Gastrocnemius medialis (tissue), 4 donors: ENCODE data around the gene PAK1. TPM values are rescaled to one million over a fixed set of nuclear protein-coding genes. Genes with fewer than 3 reads are reported as not detected.

Source experiments
- ATAC-seq, 2 donors: fragments of 150-250 bp; one replicate each; pipeline ENCODE4 v1.9.1; 2016
- DNase-seq, 2 donors: peaks; one replicate each; pipeline ENCODE4 v3.0.0-alpha.2; 2019
- H3K27ac ChIP-seq, 4 donors: fragments of 200-600 bp; sonication (generic); 1 replicate in 1 of 4; 2 replicates in 3 of 4; pipeline ENCODE4 v1.5.1; 2016 to 2018; ENCODE audit warnings: mild to moderate bottlenecking in 2 of 4, moderate library complexity in 1 of 4
- H3K27me3 ChIP-seq, 3 donors: fragments of 200-600 bp; sonication (generic) in 2 of 3; 1 replicate in 1 of 3; 2 replicates in 2 of 3; pipeline versions ENCODE4 v1.5.1 to v1.6.0; 2016 to 2019; ENCODE audit warnings: mild to moderate bottlenecking in 1 of 3, moderate library complexity in 1 of 3
- H3K36me3 ChIP-seq, 2 donors: fragments of 200-600 bp; sonication (generic) in 1 of 2; one replicate each; pipeline ENCODE4 v1.5.1; 2017 to 2018
- H3K4me1 ChIP-seq, 2 donors: fragments of 200-600 bp; sonication (generic) in 1 of 2; one replicate each; pipeline ENCODE4 v1.5.1; 2016 to 2017; ENCODE audit warnings: mild to moderate bottlenecking in 2 of 2
- H3K4me3 ChIP-seq, 4 donors: fragments of 200-600 bp; sonication (generic) in 3 of 4; 1 replicate in 1 of 4; 2 replicates in 3 of 4; pipeline ENCODE4 v1.5.1; 2016 to 2019; ENCODE audit warnings: mild to moderate bottlenecking in 2 of 4
- H3K9me3 ChIP-seq, 3 donors: fragments of 200-600 bp; sonication (generic) in 2 of 3; 1 replicate in 1 of 3; 2 replicates in 2 of 3; pipeline ENCODE4 v1.5.1; 2016 to 2019
- CTCF ChIP-seq, 5 experiments: fragments of 450-650 bp in 3 of 5; fragments of 200-600 bp in 2 of 5; sonication (generic) in 2 of 5; IDR thresholded peaks in 4 of 5; conservative IDR thresholded peaks in 1 of 5; 1 replicate in 4 of 5; 2 replicates in 1 of 5; pipeline ENCODE4 v1.5.1; 2016 to 2019; ENCODE audit warnings: antibody characterized with exemption in 5 of 5, mild to moderate bottlenecking in 3 of 5, moderate library complexity in 3 of 5
- POLR2A ChIP-seq, 2 donors: fragments of 450-650 bp; IDR thresholded peaks; one replicate each; pipeline ENCODE4 v1.6.1; 2017; ENCODE audit warnings: antibody characterized with exemption in 2 of 2, mild to moderate bottlenecking in 2 of 2, moderate library complexity in 2 of 2
- in situ Hi-C, 4 donors: fragments of 200-750 bp; cut with MboI; loops; one replicate each; pipeline versions ENCODE4 v1.15.0 to v1.8.0; 2017; ENCODE audit warnings: low sequenced_read_pairs in 4 of 4
- intact Hi-C: fragments of 100-400 bp; cut with DNase I; formaldehyde crosslinking; loops from one replicate; pipeline ENCODE4 v1.15.1; 2023; ENCODE audit warnings: low total_unique reads
- total RNA-seq, 4 donors: library from RNA; depleted of rRNA; stranded (reverse); fragments of >200 nt; gene quantifications; one replicate each; pipeline versions ENCODE4 v1.1.0 to v1.2.3, GENCODE V29; 2016

PAK1 gene
- total RNA-seq, 4 donors from 2014 or later, result 22.3 to 34.4 (median 27.9) TPM

- in situ Hi-C loops (no loop called here), intact Hi-C loops (no loop called here)
- no peaks in the 10 kb centered on the region for H3K9me3 ChIP-seq
- DNase-seq, result no peak
- peaks cover 18 to 31% of the 10 kb centered on the region in 2 donors for H3K4me1 ChIP-seq
- peaks cover 0 to 4% of the 10 kb centered on the region in 2 donors for H3K36me3 ChIP-seq
- H3K27me3 ChIP-seq, result no peaks in the 10 kb centered on the region
- no peak for TF ChIP-seq POLR2A (IDR thresholded peaks at IDR 0.05)
- no peak for TF ChIP-seq CTCF (IDR thresholded peaks at IDR 0.05 in 4 of 5, conservative IDR thresholded peaks at IDR 0.05 in 1 of 5)
- H3K27ac ChIP-seq, result no peak overlapping the region
- ATAC-seq, result no peak
- H3K4me3 ChIP-seq, result no peak overlapping the region
These were observed 125.9 kb downstream of the PAK1 start for GRCh38 chr11:77347948-77348347.

- Histone ChIP-seq H3K36me3 (peaks cover 0 to 8% of the 10 kb centered on the region in 2 donors), H3K27ac (no peak overlapping the region), H3K9me3 (no peaks in the 10 kb centered on the region), H3K4me1 (peaks cover 18 to 24% of the 10 kb centered on the region in 2 donors), H3K27me3 (no peaks in the 10 kb centered on the region), H3K4me3 (no peak overlapping the region)
- no peak for DNase-seq
- TF ChIP-seq POLR2A (IDR thresholded peaks at IDR 0.05), result no peak
- no peak for TF ChIP-seq CTCF (IDR thresholded peaks at IDR 0.05 in 4 of 5, conservative IDR thresholded peaks at IDR 0.05 in 1 of 5)
- in situ Hi-C loops (no loop called here), intact Hi-C loops (no loop called here)
- ATAC-seq, result no peak
These were observed 126.8 kb downstream of the PAK1 start for GRCh38 chr11:77346906-77347603.

GRCh38 chr11:77345621-77346020 is 128.3 kb downstream of the PAK1 start:
- Histone ChIP-seq H3K4me1 (peaks cover 10 to 11% of the 10 kb centered on the region in 2 donors), H3K4me3 (no peak overlapping the region), H3K27me3 (no peaks in the 10 kb centered on the region), H3K36me3 (peaks cover 0 to 8% of the 10 kb centered on the region in 2 donors), H3K27ac (no peak overlapping the region), H3K9me3 (no peaks in the 10 kb centered on the region)
- intact Hi-C loops, result no loop called here
- no peak for DNase-seq
- no peak for ATAC-seq
- TF ChIP-seq CTCF (IDR thresholded peaks at IDR 0.05 in 4 of 5, conservative IDR thresholded peaks at IDR 0.05 in 1 of 5) (no peak), POLR2A (IDR thresholded peaks at IDR 0.05) (no peak)
- in situ Hi-C loops, result no loop called here

GRCh38 chr11:77340501-77340900 is 133.4 kb downstream of the PAK1 start:
- ATAC-seq (no peak), DNase-seq (no peak)
- Histone ChIP-seq H3K27me3 (no peaks in the 10 kb centered on the region), H3K4me1 (no peaks in the 10 kb centered on the region), H3K36me3 (peaks cover 0 to 26% of the 10 kb centered on the region in 2 donors), H3K9me3 (no peaks in the 10 kb centered on the region), H3K4me3 (no peak overlapping the region), H3K27ac (no peak overlapping the region)
- intact Hi-C loops (no loop called here), in situ Hi-C loops (no loop called here)
- no peak for TF ChIP-seq POLR2A (IDR thresholded peaks at IDR 0.05)
- TF ChIP-seq CTCF (IDR thresholded peaks at IDR 0.05 in 4 of 5, conservative IDR thresholded peaks at IDR 0.05 in 1 of 5), result no peak

GRCh38 chr11:77332259-77332658 is 141.6 kb downstream of the PAK1 start:
- intact Hi-C loops (no loop called here), in situ Hi-C loops (no loop called here)
- H3K4me1 ChIP-seq, result no peaks in the 10 kb centered on the region
- ATAC-seq, result no peak
- no peak for DNase-seq
- no peak overlapping the region for H3K27ac ChIP-seq
- H3K9me3 ChIP-seq, result no peaks in the 10 kb centered on the region
- no peak for TF ChIP-seq CTCF (IDR thresholded peaks at IDR 0.05 in 4 of 5, conservative IDR thresholded peaks at IDR 0.05 in 1 of 5)
- no peak for TF ChIP-seq POLR2A (IDR thresholded peaks at IDR 0.05)
- H3K4me3 ChIP-seq, result no peak overlapping the region
- H3K27me3 ChIP-seq, result no peaks in the 10 kb centered on the region
- H3K36me3 ChIP-seq, result peaks cover 0 to 25% of the 10 kb centered on the region in 2 donors
